Measurements from ENCODE around the gene ADAM22.
A peak's percentile ranks its signal among the peaks of the same experiment; 100 is the strongest.

The ADAM22 gene

GRCh38 chr7:88167223-88167622 is 233.2 kb downstream of the ADAM22 start:
- no peak for DNase-seq (ENCODE audit: low spot score)

GRCh38 chr7:88167721-88168120 is 233.7 kb downstream of the ADAM22 start:
- no peak for DNase-seq (ENCODE audit: low spot score)

- DNase-seq (ENCODE audit: low spot score) = peak; percentile 15
These were observed 235.8 kb downstream of the ADAM22 start for GRCh38 chr7:88169717-88170320.

DNA sequence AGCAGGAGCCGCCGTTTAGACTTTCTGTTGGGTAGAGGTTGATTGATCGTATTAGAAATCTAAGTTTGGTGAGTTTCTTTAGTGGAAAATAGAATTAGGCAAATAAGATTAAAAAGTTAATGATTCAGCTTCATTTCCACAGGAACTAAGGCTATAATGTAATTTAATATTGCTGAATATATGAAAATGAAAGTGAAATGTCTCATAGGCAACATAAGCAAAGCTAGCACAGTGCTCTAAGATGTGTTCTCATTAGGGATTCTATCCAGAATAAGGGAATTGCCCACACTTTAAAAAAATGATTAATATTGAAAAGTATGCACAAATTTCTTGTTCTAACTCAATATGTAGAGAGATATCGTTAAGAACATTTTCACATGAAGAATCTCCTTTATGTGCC is 238.8 kb downstream of the ADAM22 start:
- DNase-seq (ENCODE audit: low spot score) = no peak

- no peak for DNase-seq (ENCODE audit: low spot score)
These were observed 242.1 kb downstream of the ADAM22 start for GRCh38 chr7:88176190-88176589.

DNA sequence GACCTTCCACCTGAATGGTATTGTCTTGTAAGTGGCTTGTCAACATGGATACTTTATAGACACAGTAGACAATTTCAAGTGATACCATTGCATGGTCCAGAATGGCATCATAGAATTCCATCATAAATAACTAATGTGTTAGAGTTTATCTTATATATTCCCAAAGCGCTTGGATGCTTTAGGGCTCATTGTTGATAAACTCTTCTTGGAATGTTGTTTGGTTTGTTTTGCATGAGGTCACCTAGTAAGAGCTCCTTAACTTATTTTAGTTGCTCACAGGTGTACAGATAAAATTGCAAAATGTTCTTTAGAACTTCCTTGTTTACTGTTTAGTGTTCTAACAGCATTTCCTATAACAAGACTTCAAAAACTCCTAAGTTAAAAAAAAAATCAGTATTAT is 249.0 kb downstream of the ADAM22 start:
- DNase-seq (ENCODE audit: low spot score) = no peak

GRCh38 chr7:88184848-88185304 is 250.8 kb downstream of the ADAM22 start:
- DNase-seq (ENCODE audit: low spot score) = no peak

DNA sequence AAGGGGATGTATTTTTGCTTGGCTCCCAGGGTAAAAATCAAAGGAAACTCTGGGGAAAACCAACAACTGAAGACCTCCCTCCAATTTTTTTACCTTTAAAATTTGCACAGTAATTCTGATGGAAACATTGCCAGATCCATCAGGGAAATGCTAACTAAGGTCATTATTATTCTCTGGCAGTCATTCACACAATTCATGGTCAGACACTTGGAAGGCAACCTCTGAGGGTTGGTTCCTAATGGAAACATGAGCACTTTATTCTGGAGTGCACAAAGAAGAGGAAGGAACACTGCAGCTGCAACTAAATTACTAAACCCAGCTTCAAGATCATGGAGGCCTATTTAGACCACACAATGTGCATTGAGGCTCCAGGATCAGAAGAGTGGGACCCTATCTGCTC is 251.6 kb downstream of the ADAM22 start:
- no peak for DNase-seq (ENCODE audit: low spot score)

DNA sequence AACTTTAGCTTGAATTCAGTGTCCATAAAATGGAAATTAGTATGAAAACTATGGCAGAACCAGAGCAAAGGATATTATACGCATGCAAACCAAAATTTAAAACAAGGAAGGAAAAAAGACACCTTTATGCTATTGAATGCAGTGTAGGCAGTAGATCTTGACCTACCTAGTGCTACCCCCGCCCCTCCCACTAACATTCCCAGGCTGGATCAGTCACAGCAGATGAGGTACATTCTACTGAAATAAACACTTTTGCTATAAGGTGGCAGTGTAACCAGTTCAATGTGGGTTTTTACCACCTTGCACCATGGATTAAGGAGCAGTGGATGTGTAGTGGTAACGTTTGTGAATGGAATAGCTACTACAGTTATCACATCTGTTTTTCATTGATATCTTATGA is 257.9 kb downstream of the ADAM22 start:
- no peak for DNase-seq (ENCODE audit: low spot score)

DNA sequence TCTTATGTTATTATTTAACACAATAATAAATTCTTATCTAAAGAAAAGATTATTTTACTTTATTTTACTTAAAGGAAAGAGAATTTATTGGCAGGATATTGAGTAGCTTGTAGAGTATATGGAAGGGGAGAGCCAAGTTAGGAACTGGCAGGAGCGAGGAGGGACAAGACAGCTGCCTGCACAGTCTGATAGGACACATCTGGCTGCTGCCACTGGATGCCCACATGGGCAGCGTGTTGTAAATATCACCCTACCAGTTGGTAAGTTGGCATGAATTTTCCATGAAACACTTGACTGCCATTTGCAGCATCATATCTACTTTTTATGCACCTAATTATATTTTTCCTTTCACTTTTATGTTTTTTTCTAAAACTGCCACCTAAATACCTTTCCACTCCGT is 266.2 kb downstream of the ADAM22 start:
- DNase-seq (ENCODE audit: low spot score) = no peak

DNA sequence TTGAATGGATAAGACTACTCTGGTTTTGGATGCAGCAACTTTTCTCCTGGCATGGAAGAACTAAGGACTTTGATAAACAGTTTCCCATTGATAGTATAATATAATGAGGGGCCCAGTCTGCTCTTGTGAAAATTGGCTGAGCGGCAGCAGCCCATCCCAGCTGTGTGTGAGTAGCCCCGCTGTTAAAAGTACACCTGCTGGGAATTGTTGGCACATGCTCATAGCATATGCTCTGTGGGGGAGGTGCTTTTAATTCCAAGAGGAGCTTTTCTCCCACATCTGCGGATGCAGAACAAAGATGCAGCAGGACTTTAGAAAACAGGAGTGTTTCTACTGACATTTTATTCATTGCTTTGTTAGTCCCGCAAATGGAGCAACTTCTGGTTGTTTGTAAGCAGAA is 266.7 kb downstream of the ADAM22 start:
- DNase-seq (ENCODE audit: low spot score) = no peak

DNA sequence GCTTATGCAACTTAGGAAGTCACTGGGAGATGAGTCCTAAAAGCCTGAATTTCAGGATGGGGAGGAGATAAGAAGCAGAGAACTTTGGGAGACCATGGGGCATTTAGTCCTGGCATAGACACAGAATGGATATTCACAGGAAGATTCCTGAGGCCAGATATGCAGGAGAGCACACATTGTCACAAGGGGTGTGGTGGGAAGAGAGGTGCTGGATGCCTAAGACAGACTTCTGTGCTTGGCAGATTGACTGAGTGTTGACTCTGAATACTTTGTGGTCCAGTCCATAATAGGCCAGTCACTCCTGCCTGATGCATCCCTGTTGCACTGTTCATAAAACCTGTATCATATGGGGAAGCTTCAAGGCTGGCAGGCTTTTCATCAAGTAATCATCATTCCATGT is 267.3 kb downstream of the ADAM22 start:
- no peak for DNase-seq (ENCODE audit: low spot score)

- no peak for DNase-seq (ENCODE audit: low spot score)
These were observed 268.2 kb downstream of the ADAM22 start for GRCh38 chr7:88202278-88202677.

DNA sequence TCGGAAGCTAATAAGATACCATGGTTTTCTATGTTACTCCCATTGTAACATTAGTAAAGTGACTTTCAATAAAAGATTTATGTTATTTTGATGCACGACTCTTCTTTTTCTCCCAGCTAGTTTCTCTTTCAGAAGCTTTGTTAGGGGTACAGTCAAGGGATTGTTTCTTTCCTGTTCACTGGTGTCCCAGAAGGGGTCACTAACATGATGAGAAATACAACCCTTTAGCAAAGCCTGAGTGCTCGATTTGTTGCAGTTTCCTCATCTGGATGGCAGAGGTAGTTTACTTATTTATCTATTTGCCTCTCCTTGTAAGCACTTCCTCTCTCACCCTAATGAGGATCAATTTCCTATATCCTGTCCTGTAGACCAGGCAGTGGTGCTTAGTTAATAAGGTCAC is 268.7 kb downstream of the ADAM22 start:
- no peak for DNase-seq (ENCODE audit: low spot score)

GRCh38 chr7:88203401-88203800 is 269.4 kb downstream of the ADAM22 start:
- no peak for DNase-seq (ENCODE audit: low spot score)

GRCh38 chr7:88204525-88205110 is 270.6 kb downstream of the ADAM22 start:
- no peak for DNase-seq (ENCODE audit: low spot score)

- DNase-seq (ENCODE audit: low spot score) = no peak
These were observed 271.1 kb downstream of the ADAM22 start for GRCh38 chr7:88205179-88205578.

DNA sequence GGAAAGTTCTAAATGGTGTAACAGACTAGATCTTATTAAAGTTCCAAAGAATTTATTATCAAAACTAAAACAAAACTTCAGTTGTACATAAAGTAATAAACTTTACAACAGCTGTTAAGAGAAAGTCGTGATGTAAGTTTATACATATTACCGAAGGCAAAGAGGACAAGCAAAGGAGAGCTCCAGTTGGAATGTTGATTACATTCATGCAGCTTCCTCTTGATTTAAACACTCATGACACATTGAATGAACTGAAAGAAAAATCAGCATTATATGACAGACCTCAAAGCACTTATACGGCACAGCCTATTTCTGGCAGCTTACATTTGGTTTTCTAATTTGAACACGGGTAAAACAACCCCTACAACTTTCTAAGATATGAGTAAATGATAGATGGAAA is 272.2 kb downstream of the ADAM22 start:
- DNase-seq (ENCODE audit: low spot score) = no peak

GRCh38 chr7:88208521-88208920 is 274.5 kb downstream of the ADAM22 start:
- no peak for DNase-seq (ENCODE audit: low spot score)

DNA sequence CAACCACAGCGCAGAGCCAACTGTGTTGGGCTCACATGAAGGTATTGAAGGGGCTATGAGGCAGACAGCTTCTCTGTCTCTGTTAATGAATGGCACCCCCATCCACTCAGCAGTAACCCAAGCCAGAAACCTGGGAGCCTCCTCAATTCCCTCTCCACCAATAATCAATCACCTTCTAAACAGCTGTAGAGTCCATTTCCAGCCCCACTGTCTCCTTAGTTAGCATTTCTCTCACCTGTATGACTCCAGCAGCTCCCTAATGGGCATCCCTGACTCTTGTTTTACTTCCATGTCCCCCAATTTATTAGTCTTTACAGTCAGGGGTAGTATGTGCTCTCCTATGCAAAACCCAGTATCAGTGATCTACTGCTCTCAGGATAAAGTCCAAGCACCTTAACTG is 278.9 kb downstream of the ADAM22 start:
- no peak for DNase-seq (ENCODE audit: low spot score)

DNA sequence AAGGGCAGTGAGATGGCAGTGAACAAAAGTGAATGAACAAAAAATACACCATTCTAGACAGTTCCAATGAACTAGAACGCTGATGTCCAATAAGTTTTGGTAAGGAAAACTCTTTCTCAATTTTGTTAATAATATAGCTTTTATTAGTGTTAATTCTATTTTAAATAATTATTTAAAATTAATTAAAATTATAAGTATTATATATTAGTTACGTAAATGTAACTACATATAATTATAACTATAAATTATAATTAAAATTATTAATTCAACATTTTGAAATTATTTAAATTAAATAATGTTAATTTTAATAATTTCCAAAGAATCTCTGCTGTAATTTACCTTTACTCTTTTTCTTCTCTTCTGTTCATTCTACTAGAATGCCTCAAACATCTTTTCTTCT is 280.4 kb downstream of the ADAM22 start:
- no peak for DNase-seq (ENCODE audit: low spot score)

GRCh38 chr7:88215295-88215694 is 281.2 kb downstream of the ADAM22 start:
- no peak for DNase-seq (ENCODE audit: low spot score)

DNA sequence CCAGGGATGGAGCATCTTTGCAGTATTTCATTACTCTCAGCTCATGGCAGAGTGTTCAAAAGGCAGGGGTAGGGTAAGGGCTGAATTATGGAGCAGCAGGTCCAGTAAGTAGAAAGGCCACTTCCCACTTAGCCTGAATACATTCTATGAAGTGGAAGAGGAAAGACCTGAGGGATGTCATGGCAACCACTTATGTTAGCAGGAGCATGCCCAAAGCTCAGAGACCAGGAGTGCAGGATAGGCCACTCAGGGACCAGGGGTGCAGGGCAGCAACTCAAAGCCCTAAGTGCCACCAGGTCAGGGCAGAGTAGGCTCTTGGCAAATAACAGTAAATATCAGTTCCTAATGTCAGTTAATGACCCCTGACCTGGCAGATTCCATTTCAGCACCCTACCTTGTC is 282.2 kb downstream of the ADAM22 start:
- no peak for DNase-seq (ENCODE audit: low spot score)
